Retinal pigment epithelial cell (primary cell): ENCODE results near the gene IMPDH2.
A peak's percentile ranks its signal among the peaks of the same experiment; 100 is the strongest.

Experiments used
- DNase-seq: peaks from one replicate; pipeline ENCODE4 v3.0.0-alpha.2; 2010; ENCODE audit warnings: low read depth
- H3K4me3 ChIP-seq: 2 replicates; pipeline ENCODE4 v1.5.1; 2011; ENCODE audit warnings: mild to moderate bottlenecking, low read length, control low read depth, moderate library complexity
- TF ChIP-seq, protein P1 (sequence below): conservative IDR thresholded peaks from 2 replicates; pipeline ENCODE4 v1.5.1; 2011; ENCODE audit warnings: low read depth, low read length, control low read depth, inconsistent platforms

Gene IMPDH2

DNA sequence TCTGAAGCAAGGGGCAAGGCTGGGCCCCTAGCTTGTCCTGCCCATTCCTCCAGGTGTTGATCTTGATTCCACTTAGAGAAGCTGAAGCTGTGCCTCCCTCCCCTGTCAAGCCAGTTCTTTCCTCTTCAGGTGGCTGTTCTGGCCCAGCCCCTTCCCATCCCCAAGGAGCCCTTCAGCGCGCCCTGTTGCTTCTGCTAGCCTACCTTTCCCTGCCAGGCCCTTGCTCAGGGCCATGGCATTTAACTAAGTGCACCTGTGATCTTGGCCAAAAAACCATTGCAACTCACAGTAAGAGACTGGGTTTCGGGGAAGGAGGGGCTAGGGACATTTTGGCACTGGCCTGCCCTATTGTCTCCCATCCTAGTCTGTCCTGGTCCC lies 23.9 kb downstream of the IMPDH2 start:
- no peak for DNase-seq
- TF ChIP-seq, protein P1, sequence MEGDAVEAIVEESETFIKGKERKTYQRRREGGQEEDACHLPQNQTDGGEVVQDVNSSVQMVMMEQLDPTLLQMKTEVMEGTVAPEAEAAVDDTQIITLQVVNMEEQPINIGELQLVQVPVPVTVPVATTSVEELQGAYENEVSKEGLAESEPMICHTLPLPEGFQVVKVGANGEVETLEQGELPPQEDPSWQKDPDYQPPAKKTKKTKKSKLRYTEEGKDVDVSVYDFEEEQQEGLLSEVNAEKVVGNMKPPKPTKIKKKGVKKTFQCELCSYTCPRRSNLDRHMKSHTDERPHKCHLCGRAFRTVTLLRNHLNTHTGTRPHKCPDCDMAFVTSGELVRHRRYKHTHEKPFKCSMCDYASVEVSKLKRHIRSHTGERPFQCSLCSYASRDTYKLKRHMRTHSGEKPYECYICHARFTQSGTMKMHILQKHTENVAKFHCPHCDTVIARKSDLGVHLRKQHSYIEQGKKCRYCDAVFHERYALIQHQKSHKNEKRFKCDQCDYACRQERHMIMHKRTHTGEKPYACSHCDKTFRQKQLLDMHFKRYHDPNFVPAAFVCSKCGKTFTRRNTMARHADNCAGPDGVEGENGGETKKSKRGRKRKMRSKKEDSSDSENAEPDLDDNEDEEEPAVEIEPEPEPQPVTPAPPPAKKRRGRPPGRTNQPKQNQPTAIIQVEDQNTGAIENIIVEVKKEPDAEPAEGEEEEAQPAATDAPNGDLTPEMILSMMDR = no peak
- no peak overlapping the region for H3K4me3 ChIP-seq

DNA sequence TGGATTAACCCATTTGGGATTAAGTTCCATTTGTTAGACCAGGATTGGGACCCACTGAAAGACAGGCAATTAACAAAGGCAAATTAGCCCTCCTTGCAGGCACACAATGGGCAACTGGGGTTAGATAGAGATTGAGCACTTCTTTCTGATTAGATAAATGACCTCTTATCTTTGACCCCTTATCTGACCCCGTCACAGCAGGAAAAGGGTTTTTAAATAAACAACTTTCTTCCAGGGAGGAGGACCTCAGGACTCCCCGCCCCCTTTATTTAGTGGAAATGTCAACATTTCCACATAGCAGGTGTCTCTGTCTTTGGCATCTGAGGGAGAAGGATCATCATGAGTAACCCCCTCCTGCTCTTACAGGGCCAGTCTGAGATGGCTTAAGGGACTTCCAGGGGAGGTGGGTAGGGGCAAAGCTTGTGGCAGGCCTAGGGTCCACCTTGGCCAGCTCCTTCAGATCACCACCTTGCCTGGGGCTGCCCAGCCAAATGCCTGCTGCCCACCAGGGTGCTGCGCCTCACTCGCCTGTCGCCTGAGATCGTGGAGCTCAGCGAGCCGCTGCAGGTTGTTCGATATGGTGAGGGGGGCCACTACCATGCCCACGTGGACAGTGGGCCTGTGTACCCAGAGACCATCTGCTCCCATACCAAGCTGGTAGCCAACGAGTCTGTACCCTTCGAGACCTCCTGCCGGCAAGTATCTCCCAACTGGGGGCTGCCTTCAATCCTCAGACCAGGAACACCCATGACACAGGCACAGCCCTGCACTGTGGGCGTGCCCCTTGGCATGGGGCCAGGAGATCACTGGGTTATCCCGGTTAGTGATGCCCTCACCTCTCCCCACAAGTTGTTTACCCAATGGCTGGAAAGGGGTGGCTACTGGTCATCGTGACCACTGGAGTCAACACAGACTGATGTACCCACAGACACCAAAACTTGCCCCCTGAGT lies 24.6 kb downstream of the IMPDH2 start:
- TF ChIP-seq, protein P1 = no peak

DNA sequence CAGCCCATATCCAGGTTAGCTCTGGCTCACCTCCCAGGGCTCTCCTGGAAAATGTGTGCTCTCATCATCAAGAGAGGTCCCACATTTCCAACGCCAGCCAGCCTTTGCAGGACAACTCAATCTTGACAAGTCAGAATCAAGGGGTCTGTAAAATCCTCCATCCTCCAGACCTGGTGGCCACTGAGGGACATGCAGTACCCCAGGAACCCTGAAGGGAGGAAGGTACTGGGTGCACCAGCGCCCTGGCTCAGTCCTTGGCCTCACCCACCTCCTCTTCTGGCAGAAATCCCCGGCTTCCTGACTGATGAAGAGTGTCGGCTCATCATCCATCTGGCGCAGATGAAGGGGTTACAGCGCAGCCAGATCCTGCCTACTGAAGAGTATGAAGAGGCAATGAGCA lies 28.0 kb downstream of the IMPDH2 start:
- TF ChIP-seq, protein P1 = no peak
- no peak for DNase-seq

More for the DNA sequence above, 24.6 kb downstream of the IMPDH2 start:
- DNase-seq = no peak
- no peak overlapping the region for H3K4me3 ChIP-seq

DNA sequence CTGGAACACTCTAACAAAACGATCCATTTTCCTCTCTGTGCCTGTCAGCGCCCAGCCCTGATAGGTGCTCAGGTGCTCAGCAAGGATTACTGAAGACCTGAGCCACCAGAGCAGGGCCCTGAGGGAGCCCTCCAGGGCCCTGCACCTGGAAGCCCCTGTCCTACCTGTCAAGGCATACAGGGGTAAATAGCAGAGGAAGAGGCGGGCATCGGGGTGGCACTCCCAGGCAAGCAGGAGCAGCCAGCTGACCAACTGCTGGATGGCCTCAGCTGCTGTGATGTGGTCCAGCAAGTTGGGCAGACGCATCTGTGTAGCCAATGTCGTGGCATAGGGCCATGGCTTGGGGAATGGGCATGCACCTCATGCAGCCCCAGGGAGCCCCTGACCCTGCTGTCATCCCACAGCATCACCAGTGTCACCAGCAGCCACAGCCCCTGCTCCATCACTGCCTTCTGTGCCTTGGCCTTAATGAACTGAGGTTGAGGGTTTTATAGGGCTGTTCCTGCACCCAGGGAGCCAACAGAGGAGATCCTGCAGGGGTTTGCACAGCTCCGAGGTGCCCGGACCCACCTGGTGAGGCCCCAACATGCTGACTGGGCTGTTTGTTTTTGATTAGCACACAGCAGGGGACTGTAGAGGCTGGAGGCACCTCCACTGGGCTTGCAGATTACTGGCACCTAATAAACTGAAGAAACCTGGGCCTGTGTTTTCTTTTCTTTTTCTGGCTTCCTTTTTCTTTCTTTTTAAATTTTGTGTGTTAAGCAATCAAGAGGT lies 29.9 kb downstream of the IMPDH2 start:
- TF ChIP-seq, protein P1 = no peak
- H3K4me3 ChIP-seq = no peak overlapping the region
- DNase-seq = no peak

More for the DNA sequence above, 28.0 kb downstream of the IMPDH2 start:
- H3K4me3 ChIP-seq = no peak overlapping the region

DNA sequence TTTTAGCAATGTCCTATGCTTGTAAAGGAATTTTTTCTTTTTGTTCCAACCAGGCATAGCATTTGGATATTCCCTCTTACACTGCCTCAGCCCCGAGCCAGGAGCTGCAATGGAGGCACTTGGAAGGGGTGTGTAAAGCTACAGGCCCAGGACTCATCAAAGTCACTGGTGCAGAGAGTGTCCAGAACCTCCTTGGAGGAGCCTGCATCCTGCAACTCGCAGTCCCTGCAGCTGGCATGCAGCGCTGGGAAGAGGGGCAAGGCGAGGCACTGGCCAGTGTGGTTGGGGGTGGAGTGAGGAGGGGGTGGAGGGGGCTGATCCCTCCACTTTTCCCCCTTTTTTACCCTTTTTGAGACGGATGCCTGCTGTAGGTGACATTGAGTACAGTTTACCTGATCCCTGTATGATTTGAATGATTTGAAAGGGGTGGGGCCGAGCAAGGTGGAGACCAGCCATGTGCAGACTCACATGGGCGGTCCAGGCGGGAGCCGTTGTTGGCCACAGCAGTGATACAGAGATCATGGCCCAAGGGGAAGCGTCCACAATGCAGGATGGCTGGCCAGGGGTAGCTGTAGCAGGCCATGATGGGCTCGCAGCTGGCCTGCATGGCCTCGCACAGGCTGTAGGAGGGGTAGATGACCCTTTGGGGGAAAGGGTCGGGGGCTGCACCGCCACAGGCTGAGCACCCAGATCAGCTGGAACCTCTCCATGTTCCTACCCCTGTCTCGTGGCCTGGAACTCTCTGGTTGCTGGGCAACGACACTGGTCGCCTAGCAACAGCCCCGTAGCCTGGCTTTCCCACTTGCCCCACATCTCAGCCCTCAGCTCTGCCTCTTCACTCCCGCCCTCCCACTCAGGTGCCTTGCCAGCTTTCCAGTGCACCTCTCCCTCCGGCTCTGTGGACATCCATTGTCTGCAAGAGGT lies 31.2 kb downstream of the IMPDH2 start:
- TF ChIP-seq, protein P1 = no peak
- no peak overlapping the region for H3K4me3 ChIP-seq
- no peak for DNase-seq

DNA sequence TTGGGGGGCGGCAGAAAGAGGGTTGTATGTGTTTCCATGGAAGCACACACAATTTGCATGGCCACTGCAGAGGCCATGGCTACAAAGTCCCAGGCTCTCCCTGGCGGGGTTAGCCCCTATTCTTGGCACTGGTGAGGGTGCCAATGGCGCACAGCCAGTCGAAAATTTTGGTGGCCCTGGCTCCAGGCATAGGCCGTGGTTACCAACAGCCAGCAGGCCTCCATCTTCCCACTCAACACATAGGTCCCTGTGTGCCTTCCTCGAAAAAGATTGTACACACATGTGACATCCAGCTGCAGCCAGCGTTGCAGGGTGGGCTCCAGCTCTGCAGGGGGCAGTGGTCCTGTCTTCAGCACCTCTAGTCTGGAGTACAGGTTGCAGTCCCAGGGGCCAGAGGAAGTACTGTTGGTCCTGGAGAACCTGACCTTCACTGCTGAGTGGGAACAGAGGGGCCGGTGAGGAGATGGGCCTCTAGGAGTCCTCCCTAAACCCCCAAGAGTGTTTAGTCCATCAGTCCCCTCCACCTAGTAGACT lies 32.0 kb downstream of the IMPDH2 start:
- no peak for DNase-seq
- TF ChIP-seq, protein P1 = peak; percentile 10
- H3K4me3 ChIP-seq = no peak overlapping the region
